ENCODE measurements around the gene RER1. TPM values are rescaled to one million over a fixed set of nuclear protein-coding genes. Genes with fewer than 3 reads are reported as not detected.

The RER1 gene
- polyA plus RNA-seq, 1 experiment, result 255 TPM

DNA sequence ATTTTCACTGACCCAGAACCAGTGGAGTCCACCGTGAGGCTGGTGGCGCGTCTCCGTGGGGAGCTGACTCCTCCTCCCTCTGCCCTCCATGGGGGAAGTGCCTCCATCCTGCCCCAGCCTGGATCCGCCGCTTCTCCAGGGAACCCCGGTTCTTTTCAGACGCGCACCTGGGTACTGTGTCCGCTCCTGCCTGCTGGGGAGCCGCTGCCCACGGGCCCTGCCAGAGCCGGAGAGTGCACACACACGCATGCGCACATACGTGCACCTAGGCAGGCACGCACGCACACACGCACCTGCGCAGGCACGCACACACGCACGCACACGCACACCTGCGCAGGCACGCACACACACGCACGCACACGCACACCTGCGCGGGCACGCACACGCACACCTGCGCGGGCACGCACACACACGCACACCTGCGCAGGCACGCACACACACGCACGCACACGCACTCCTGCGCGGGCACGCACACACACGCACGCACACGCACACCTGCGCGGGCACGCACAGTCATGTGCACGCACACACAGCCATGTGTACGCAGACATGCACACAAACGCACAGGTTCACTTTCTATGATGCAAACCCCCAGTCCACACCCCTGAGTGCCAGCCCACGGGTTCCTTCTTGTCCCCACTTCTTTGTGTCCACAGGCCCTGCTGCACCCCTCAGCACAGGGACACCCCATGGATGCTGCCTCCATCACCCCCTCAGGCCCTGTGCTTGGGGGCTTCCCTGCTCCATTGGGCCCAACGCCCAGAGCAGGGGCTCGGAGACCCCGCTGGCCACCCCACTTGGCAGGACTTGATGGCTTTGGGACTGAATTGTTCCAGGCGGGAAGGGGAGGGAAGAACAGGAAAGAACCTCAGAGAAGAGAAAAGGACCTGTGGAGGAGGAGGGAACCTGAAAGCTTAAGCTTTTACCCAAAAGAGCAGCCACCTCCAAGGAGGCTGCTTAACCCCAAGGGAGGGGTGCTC, 43.0 kb upstream of the RER1 start:
- Histone ChIP-seq H3K36me3 (ENCODE audit: control insufficient read depth, insufficient read depth, low read length) (no peaks in the 10 kb centered on the region), H3K27me3 (ENCODE audit: control insufficient read depth, insufficient read depth, low read length) (no peaks in the 10 kb centered on the region), H3K4me3 (ENCODE audit: low read depth, low read length) (no peak overlapping the region)
- POLR2A ChIA-PET, result no interaction called here
- TF ChIP-seq CTCF (IDR thresholded peaks at IDR 0.05; ENCODE audit: insufficient read depth, low read depth, low read length), result no peak
- DNase-seq (ENCODE audit: low read depth), result no peak
- CTCF ChIA-PET, result no interaction called here

GRCh38 chr1:2349806-2350205, 41.8 kb upstream of the RER1 start:
- no peak overlapping the region for H3K4me3 ChIP-seq (ENCODE audit: low read depth, low read length)
- no peak for DNase-seq (ENCODE audit: low read depth)
- no peak for TF ChIP-seq CTCF (IDR thresholded peaks at IDR 0.05; ENCODE audit: insufficient read depth, low read depth, low read length)
- no peaks in the 10 kb centered on the region for H3K36me3 ChIP-seq (ENCODE audit: control insufficient read depth, insufficient read depth, low read length)
- H3K27me3 ChIP-seq (ENCODE audit: control insufficient read depth, insufficient read depth, low read length), result no peaks in the 10 kb centered on the region
- POLR2A ChIA-PET, result no interaction called here
- CTCF ChIA-PET, result no interaction called here

DNA sequence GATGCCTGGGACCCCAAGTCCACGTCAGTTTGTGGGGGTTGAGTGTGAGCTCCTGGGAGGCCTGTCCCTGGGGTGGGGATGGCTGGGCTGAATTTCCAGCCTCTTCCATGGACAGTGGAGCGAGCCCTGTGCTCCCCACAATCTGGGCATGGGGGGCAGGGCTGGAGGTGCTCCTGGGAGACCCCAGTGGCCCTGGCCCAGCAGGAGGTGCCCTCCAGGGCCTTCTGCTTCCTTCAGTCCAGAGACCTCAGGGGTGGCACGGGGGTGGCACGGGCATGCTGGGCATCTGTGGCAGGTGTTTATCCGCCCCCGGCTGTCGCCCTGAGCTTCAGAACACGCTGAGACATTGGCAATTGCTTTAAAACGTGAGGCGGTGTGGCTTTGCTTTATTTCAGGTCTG, 41.1 kb upstream of the RER1 start:
- ChIA-PET POLR2A (no interaction called here), CTCF (no interaction called here)
- Histone ChIP-seq H3K36me3 (ENCODE audit: control insufficient read depth, insufficient read depth, low read length) (no peaks in the 10 kb centered on the region), H3K27me3 (ENCODE audit: control insufficient read depth, insufficient read depth, low read length) (no peaks in the 10 kb centered on the region), H3K4me3 (ENCODE audit: low read depth, low read length) (no peak overlapping the region)
- DNase-seq (ENCODE audit: low read depth), result no peak
- TF ChIP-seq CTCF (IDR thresholded peaks at IDR 0.05; ENCODE audit: insufficient read depth, low read depth, low read length), result no peak

- no peak for TF ChIP-seq CTCF (IDR thresholded peaks at IDR 0.05; ENCODE audit: insufficient read depth, low read depth, low read length)
- POLR2A ChIA-PET, result no interaction called here
- H3K4me3 ChIP-seq (ENCODE audit: low read depth, low read length), result no peak overlapping the region
- H3K36me3 ChIP-seq (ENCODE audit: control insufficient read depth, insufficient read depth, low read length), result no peaks in the 10 kb centered on the region
- CTCF ChIA-PET, result no interaction called here
- H3K27me3 ChIP-seq (ENCODE audit: control insufficient read depth, insufficient read depth, low read length), result no peaks in the 10 kb centered on the region
- DNase-seq (ENCODE audit: low read depth), result no peak
Observed at GRCh38 chr1:2350911-2351655, 40.6 kb upstream of the RER1 start.

- H3K27me3 ChIP-seq (ENCODE audit: control insufficient read depth, insufficient read depth, low read length), result no peaks in the 10 kb centered on the region
- no peak overlapping the region for H3K4me3 ChIP-seq (ENCODE audit: low read depth, low read length)
- H3K36me3 ChIP-seq (ENCODE audit: control insufficient read depth, insufficient read depth, low read length), result no peaks in the 10 kb centered on the region
- TF ChIP-seq CTCF (IDR thresholded peaks at IDR 0.05; ENCODE audit: insufficient read depth, low read depth, low read length), result no peak
- no peak for DNase-seq (ENCODE audit: low read depth)
- POLR2A ChIA-PET, result no interaction called here
- CTCF ChIA-PET, result interaction anchor here (1.0 to 1.5 kb wide), 2 partner anchors 21 to 30 kb away, joined by 4 to 5 read pairs; no protein-coding TSS in a partner anchor
Observed at GRCh38 chr1:2351723-2352122, 39.9 kb upstream of the RER1 start.

Data from BJ (cell line).